SU-DHL-6 (cell line): ENCODE data around the gene EPHB1.

Experiments
- EZH2phosphoT487 ChIP-seq: fragments of 200-600 bp; sonication (generic), shearing (Covaris generic); conservative IDR thresholded peaks from 2 replicates; pipeline ENCODE4 v1.6.1; 2018; ENCODE audit warnings: mild to moderate bottlenecking, antibody characterized with exemption, low read length, moderate library complexity, mixed read lengths
- TF ChIP-seq, protein P1 (sequence below): fragments of 200-600 bp; sonication (generic); IDR thresholded peaks from one replicate; pipeline ENCODE4 v1.5.1; 2017; ENCODE audit warnings: antibody characterized with exemption, mild to moderate bottlenecking, low read length, moderate library complexity; ENCODE audit not compliant: insufficient read depth, poor library complexity, severe bottlenecking

DNA sequence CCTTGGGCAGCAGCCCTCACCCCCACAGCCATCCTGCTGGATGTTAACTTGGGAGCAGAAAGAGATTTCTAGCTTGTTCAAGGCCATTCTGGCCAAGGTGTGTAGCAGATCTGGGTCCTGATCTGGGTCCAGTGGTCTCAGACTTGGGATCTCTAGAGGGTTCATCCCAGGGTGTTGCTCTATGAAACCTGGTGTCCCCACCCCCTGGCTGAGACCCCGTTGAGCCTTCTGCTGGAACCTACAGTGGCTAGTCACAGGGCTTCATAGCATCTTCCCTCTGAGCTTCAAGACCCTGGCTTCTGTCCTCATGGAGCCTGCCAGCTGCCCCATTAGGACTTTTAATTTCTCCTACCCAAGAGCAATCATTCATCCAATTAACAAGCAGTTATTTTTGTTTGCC is 64.3 kb downstream of the EPHB1 start:
- TF ChIP-seq, protein P1, sequence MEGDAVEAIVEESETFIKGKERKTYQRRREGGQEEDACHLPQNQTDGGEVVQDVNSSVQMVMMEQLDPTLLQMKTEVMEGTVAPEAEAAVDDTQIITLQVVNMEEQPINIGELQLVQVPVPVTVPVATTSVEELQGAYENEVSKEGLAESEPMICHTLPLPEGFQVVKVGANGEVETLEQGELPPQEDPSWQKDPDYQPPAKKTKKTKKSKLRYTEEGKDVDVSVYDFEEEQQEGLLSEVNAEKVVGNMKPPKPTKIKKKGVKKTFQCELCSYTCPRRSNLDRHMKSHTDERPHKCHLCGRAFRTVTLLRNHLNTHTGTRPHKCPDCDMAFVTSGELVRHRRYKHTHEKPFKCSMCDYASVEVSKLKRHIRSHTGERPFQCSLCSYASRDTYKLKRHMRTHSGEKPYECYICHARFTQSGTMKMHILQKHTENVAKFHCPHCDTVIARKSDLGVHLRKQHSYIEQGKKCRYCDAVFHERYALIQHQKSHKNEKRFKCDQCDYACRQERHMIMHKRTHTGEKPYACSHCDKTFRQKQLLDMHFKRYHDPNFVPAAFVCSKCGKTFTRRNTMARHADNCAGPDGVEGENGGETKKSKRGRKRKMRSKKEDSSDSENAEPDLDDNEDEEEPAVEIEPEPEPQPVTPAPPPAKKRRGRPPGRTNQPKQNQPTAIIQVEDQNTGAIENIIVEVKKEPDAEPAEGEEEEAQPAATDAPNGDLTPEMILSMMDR, result no peak
- no peak for TF ChIP-seq EZH2phosphoT487
